Stimulated activated CD8-positive, alpha-beta memory T cell treated with anti-CD3 and anti-CD28 coated beads, Interleukin-12 subunit alpha, Interleukin-12 subunit beta, amount 100 ng/mL, for 1 hour (primary cell): ENCODE data around the gene ASIC1.

ENCODE experiments used
- DNase-seq: peaks from one replicate; pipeline ENCODE4 v3.0.0-alpha.2; 2020; ENCODE audit warnings: low read depth

Gene ASIC1

GRCh38 chr12:50084775-50085614, 27.6 kb downstream of the ASIC1 start, which contains the start of gene SMARCD1:
Gene SMARCD1, plus strand, starts transcription at chr12:50085342. Its CDS starts 28 bp downstream, at chr12:50085370.
- peak; percentile 75 for DNase-seq

- no peak for DNase-seq
Measured at GRCh38 chr12:50085615-50086072, 28.2 kb downstream of the ASIC1 start.

GRCh38 chr12:50086148-50086547, 28.8 kb downstream of the ASIC1 start:
- no peak for DNase-seq

GRCh38 chr12:50087151-50087550, 29.8 kb downstream of the ASIC1 start:
- DNase-seq = no peak

GRCh38 chr12:50087995-50088394, 30.6 kb downstream of the ASIC1 start:
- DNase-seq = no peak

GRCh38 chr12:50088577-50089335, 31.4 kb downstream of the ASIC1 start:
- peak; percentile 39 for DNase-seq

- no peak for DNase-seq
Measured at GRCh38 chr12:50089730-50090129, 32.3 kb downstream of the ASIC1 start.

- DNase-seq = no peak
Measured at GRCh38 chr12:50090391-50090790, 33.0 kb downstream of the ASIC1 start.

GRCh38 chr12:50097952-50098351, 40.6 kb downstream of the ASIC1 start:
- DNase-seq = no peak

GRCh38 chr12:50099302-50100008, 42.1 kb downstream of the ASIC1 start:
- DNase-seq = no peak

GRCh38 chr12:50100561-50100960, 43.2 kb downstream of the ASIC1 start:
- DNase-seq = no peak

GRCh38 chr12:50101663-50102062, 44.3 kb downstream of the ASIC1 start:
- DNase-seq = no peak

- DNase-seq = no peak
Measured at GRCh38 chr12:50102131-50102531, 44.7 kb downstream of the ASIC1 start.

- DNase-seq = no peak
Measured at GRCh38 chr12:50102646-50103309, 45.4 kb downstream of the ASIC1 start.

GRCh38 chr12:50103351-50103750, 46.0 kb downstream of the ASIC1 start:
- no peak for DNase-seq

GRCh38 chr12:50103767-50104321, 46.4 kb downstream of the ASIC1 start, which contains the start of gene GPD1:
Gene GPD1, plus strand, starts transcription at chr12:50104008. Its CDS starts 43 bp downstream, at chr12:50104051.
- DNase-seq = no peak

- no peak for DNase-seq
Measured at GRCh38 chr12:50104417-50105366, 47.3 kb downstream of the ASIC1 start.

GRCh38 chr12:50105913-50106450, 48.6 kb downstream of the ASIC1 start:
- no peak for DNase-seq

- no peak for DNase-seq
Measured at GRCh38 chr12:50106907-50107306, 49.5 kb downstream of the ASIC1 start.
